GM19099 (cell line): ENCODE results near the gene DNAH7.

Experiments used
- POLR2A ChIP-seq: IDR thresholded peaks from 3 replicates; pipeline ENCODE4 v1.6.1; 2011; ENCODE audit warnings: low read depth; ENCODE audit not compliant: insufficient read length; ENCODE audit errors: extremely low read depth

DNAH7 gene

DNA sequence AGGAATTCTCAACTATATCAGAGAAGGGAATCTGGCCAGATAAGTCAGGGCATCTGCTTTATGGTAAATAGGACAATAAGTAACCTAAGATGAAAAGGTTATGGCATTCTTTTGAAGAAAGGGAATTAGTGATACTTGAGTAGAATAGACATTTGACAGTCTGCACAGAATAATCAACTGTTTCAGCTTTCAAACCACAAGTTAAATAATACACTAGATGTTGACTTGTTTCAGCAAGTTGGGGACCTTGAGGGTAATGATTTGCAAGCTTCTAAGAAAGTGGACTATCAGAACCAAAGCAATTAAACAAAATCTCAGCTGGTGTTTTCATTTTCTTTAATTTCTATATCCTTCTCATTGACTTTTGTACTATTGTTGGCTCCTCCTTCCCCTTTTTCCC lies 357.2 kb downstream of the DNAH7 start:
- no peak for TF ChIP-seq POLR2A

DNA sequence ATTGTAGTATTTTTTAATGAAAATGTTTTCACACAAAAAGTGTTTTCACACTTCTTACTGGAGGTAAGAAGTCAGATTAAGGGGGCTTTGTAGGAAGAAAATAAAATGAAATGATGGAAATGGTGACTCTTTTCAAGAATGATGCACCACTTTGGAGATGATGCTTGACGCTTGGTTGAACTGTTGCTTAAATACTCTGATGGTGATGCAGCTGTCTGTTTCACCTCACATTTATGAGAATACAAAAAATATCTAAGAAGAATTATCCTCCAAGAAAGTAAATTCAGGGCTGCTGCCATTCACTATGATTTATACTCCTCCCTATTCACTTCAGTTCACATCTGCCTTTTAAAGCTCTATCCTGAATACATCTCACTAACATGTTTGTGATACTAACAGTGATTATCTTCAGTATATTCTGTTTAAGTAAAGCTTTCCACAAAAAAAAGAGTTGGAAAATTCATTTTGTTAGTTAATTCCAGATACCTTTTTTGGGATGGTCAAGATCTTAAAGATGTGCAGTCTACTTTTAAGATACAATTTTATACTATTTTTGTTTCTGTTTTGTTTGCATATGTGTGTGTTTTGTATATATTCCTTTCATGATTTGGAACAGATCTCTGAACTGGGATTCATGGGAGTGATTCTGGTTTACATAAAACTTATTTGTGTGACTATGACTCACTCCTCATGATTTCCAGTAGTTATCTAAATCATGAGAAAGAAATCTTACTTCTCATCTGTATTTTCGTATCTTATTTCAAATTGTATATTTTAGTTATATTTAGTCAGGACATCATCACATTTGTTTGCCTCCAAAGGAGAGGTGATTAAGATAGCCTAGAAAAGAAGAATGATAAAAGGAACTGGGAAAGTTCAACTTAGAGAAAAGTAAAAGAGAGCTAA lies 358.5 kb downstream of the DNAH7 start:
- TF ChIP-seq POLR2A: no peak

DNA sequence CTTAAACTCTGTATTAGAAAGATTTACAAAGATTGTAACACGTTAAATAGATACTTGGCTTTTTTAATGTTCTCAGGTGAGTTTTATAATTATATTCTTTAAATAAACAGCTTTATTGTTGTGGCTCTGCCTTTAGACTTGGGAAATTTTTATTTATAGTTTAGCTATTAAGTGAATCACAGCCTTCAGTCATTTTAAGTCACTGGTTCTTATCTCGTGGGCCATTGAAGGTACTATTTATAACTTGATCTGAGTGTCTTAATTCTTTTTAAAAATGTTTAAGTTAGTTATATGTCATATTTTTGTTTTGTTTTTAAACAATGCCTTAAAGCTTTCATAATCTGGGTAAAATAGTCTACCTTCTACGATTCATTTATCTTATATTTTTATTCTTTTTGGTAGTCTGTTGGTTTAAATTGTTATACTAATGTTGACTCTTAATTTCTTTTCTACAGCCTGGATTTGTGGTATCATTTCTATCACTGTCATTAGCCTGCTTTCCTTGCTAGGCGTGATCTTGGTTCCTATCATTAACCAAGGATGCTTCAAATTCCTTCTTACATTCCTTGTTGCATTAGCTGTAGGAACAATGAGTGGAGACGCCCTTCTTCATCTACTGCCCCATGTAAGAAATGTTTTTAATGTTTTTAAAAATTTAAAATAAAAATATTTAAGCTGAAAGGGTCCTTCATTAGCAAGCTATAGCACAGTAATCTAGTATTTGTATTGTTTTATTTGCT lies 362.3 kb downstream of the DNAH7 start:
- TF ChIP-seq POLR2A: no peak

DNA sequence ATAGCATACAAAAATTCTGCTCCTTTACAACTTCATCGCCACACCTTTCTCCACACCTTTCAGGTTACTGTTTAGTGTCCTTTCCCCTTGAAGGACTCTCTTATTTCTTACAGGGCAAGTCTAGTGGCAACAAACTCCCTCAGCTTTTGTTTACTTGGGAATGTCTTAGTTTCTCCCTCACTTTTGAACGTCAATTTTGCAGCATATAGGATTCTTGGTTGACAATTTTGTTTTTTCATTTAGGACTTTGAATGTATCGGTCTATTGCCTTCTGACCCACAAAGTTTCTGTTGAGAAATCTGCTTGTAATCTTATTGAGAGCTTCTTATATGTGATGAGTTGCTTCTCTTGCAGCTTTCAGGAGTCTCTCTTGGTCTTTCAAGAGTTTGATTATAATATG lies 368.2 kb downstream of the DNAH7 start:
- no peak for TF ChIP-seq POLR2A

DNA sequence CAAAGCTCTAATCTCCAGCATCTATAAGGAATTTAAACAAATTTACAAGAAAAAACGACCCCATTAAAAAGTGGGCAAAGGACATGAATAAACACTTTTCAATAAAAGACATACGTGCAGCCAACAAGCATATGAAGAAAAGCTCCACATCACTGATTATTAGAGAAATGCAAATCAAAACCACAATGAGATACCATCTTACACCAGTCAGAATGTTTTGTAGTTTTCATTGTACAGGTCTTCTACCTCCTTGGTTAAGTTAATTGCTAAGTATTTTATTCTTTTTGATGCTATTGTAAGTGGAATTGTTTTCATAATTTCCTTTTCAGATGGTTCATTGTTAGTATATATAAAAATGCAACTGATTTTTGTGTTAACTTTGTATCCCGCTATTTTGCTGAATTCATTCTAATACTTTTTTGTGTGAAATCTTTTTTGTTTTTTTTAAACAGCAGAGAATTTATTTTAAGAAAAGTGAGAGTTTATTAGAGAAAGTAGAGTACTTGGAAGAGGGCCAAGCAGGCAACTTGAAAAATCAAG lies 370.9 kb downstream of the DNAH7 start:
- TF ChIP-seq POLR2A: no peak

DNA sequence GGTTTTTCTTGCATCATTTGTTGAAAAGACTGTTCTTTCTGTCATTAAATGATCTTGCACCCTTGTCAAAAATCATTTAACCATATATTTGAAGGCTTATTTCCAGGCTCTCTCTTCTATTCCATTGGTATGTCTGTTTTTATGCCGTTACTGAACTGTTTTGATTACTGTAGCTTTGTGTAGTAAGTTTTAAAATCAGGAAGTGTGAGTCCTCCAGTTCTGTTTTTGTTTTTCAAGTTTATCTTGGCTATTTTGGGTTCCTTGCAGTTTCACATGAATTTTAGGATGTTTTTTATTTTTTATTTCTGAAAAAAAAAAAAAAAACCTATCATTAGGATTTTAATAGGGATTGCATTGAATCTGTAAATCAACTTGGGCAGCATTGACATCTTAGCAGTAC lies 372.6 kb downstream of the DNAH7 start:
- TF ChIP-seq POLR2A: no peak

DNA sequence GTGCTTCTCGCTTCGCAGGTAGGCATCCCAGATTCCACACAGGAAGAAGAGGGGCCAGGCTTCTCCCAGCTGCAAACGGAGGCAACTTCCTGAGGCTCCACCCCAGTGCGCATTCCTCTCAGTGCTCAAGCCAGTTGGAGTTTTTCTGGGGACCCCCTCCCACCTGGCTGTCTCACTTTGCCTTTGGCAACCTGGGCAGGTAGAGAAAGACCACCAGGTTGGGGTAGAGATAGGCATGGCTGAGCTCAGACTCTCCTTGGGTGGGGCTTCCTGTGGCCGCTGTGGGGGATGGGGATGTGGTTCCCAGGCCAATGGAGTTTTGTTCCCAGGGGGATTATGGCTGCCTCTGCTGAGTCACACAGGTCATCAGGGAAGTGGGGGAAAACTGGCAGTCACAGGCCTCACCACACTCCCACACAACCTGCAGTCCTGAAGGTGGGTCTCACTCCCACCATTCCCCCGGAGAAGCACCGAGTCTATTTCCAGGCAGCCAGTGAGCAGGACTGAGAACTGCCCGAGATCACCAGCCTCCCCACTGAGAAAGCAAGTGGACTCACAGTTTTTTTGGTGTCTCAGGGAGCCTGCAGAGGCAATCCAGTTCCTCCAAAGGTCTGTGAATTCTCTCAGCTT lies 373.5 kb downstream of the DNAH7 start:
- TF ChIP-seq POLR2A: no peak

DNA sequence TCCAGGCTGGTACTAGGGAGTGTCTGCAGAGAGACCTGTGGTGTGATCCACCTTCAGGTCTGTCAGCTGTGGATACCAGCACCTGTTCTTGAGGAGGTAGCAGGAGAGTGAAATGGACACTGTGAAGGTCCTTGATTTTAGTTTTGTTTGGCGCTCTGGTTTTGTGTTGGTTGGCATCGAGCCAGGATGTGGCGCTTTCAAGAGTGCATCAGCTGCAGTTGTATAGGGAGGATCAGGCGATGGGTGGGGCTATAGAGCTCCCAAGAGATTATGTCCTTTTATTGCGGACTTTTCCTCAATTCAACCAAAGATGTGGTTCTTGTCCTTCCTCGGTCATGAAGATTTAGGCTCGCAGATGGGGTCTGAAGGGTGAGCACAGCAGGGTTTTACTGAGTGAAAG lies 374.1 kb downstream of the DNAH7 start:
- no peak for TF ChIP-seq POLR2A
